HFFc6 (cell line): Measurements from ENCODE around the gene MARF1. TPM values are rescaled to one million over a fixed set of nuclear protein-coding genes. Genes with fewer than 3 reads are reported as not detected.

Experiments used
- DNase-seq: peaks from one replicate; pipeline ENCODE4 v3.0.0-alpha.2; 2018
- H3K27ac Mint-ChIP-seq: 2 replicates; pipeline ENCODE4 v1.8.0; 2020; ENCODE audit warnings: mild to moderate bottlenecking, mixed read lengths
- H3K27me3 Mint-ChIP-seq: 2 replicates; pipeline ENCODE4 v1.8.0; 2021; ENCODE audit warnings: mild to moderate bottlenecking, moderate library complexity, mixed read lengths; ENCODE audit not compliant: insufficient read depth
- H3K36me3 Mint-ChIP-seq: 2 replicates; pipeline ENCODE4 v1.8.0; 2021; ENCODE audit warnings: low read depth, mixed read lengths
- H3K4me1 Mint-ChIP-seq: 2 replicates; pipeline ENCODE4 v1.8.0; 2020; ENCODE audit warnings: low read depth, mixed read lengths
- H3K4me3 Mint-ChIP-seq: 2 replicates; pipeline ENCODE4 v1.8.0; 2020; ENCODE audit warnings: mild to moderate bottlenecking, moderate library complexity, mixed read lengths
- H3K9me3 Mint-ChIP-seq: 2 replicates; pipeline ENCODE4 v1.8.0; 2020; ENCODE audit warnings: mild to moderate bottlenecking, mixed read lengths
- CTCF ChIP-seq: fragments of 200-600 bp; sonication (generic); IDR thresholded peaks from 2 replicates; pipeline ENCODE4 v1.5.0; 2021; ENCODE audit warnings: antibody characterized with exemption, mild to moderate bottlenecking
- total RNA-seq, 6 experiments: library from RNA; stranded (reverse); fragmentation: NEBNext Ultra II Directional; extraction: Animal tissue kit (Norgen Biotek cat#: 25700); gene quantifications; 2 replicates in 1 of 6; 3 replicates in 5 of 6; pipeline ENCODE4 v1.2.3, GENCODE V29; 2021

Gene MARF1
- total RNA-seq, 6 experiments from 2014 or later: 34.9 to 39.4 (median 38.5) TPM

- DNase-seq: no peak
- Mint-ChIP-seq H3K27me3 (peaks cover 8% of the 10 kb centered on the region), H3K27ac (no peak overlapping the region), H3K36me3 (peaks cover 37% of the 10 kb centered on the region), H3K4me3 (no peak overlapping the region), H3K9me3 (no peaks in the 10 kb centered on the region), H3K4me1 (peaks cover 27% of the 10 kb centered on the region)
- TF ChIP-seq CTCF: no peak
Measured at GRCh38 chr16:15594711-15595320, 48.1 kb downstream of the MARF1 start.

- no peak overlapping the region for H3K4me3 Mint-ChIP-seq
- TF ChIP-seq CTCF: no peak
- H3K4me1 Mint-ChIP-seq: peaks cover 22% of the 10 kb centered on the region
- H3K27me3 Mint-ChIP-seq: peaks cover 9% of the 10 kb centered on the region
- DNase-seq: no peak
- no peak overlapping the region for H3K27ac Mint-ChIP-seq
- H3K9me3 Mint-ChIP-seq: peaks cover 2% of the 10 kb centered on the region; the same call in 1 of the 2 replicates
- peaks cover 40% of the 10 kb centered on the region for H3K36me3 Mint-ChIP-seq
Measured at GRCh38 chr16:15593235-15593634, 49.7 kb downstream of the MARF1 start.

- TF ChIP-seq CTCF: no peak
- Mint-ChIP-seq H3K36me3 (peaks cover 49% of the 10 kb centered on the region), H3K4me1 (peaks cover 22% of the 10 kb centered on the region), H3K27me3 (peaks cover 6% of the 10 kb centered on the region), H3K27ac (no peak overlapping the region), H3K9me3 (peaks cover 8% of the 10 kb centered on the region), H3K4me3 (no peak overlapping the region)
- no peak for DNase-seq
Measured at GRCh38 chr16:15592324-15592723, 50.6 kb downstream of the MARF1 start.

- no peak for TF ChIP-seq CTCF
- H3K36me3 Mint-ChIP-seq: peaks cover 70% of the 10 kb centered on the region
- no peak overlapping the region for H3K4me3 Mint-ChIP-seq
- H3K27me3 Mint-ChIP-seq: peaks cover 8% of the 10 kb centered on the region
- no peak overlapping the region for H3K27ac Mint-ChIP-seq
- H3K9me3 Mint-ChIP-seq: peaks cover 29% of the 10 kb centered on the region
- DNase-seq: no peak
- H3K4me1 Mint-ChIP-seq: peaks cover 14% of the 10 kb centered on the region
Measured at GRCh38 chr16:15587152-15587825, 55.7 kb downstream of the MARF1 start.

- no peak overlapping the region for H3K27ac Mint-ChIP-seq
- no peak overlapping the region for H3K4me3 Mint-ChIP-seq
- peaks cover 29% of the 10 kb centered on the region for H3K9me3 Mint-ChIP-seq
- DNase-seq: no peak
- peaks cover 14% of the 10 kb centered on the region for H3K4me1 Mint-ChIP-seq
- peaks cover 10% of the 10 kb centered on the region for H3K27me3 Mint-ChIP-seq
- no peak for TF ChIP-seq CTCF
- H3K36me3 Mint-ChIP-seq: peaks cover 75% of the 10 kb centered on the region
Measured at GRCh38 chr16:15586716-15587115, 56.2 kb downstream of the MARF1 start.
